K562 (cell line): Measurements from ENCODE around the gene GOLGA6L2. TPM values are rescaled to one million over a fixed set of nuclear protein-coding genes. Genes with fewer than 3 reads are reported as not detected.

Experiments used
- ATAC-seq: fragments of 200-7000 bp; cut with Tn5 transposase; 3 replicates; pipeline ENCODE4 v1.9.1; 2020; ENCODE audit warnings: moderate library complexity
- BruUV-seq: library from RNA; stranded (reverse); fragments of 400-500 nt; replicated peaks from 2 replicates; lab custom pipeline; 2021; lab: Mats Ljungman, UMichigan
- CTCF ChIA-PET: fragments of 300-600 bp; formaldehyde crosslinking; extraction: SDS; loops from one replicate; lab custom pipeline; 2021; ENCODE audit warnings: low intra/inter-chr PET ratio; lab: Yijun Ruan, JAX
- POLR2A ChIA-PET: fragments of 300-600, 350-650 bp; sonication (Branson Sonifier 250); formaldehyde crosslinking; extraction: SDS; loops from one replicate; lab custom pipeline; 2021; ENCODE audit warnings: antibody characterized with exemption, inconsistent platforms; lab: Yijun Ruan, JAX
- DNase-seq, 4 experiments: peaks; one replicate each; pipeline versions ENCODE4 v3.0.0 to v3.0.0-alpha.2; 2011 to 2018; ENCODE audit warnings: low spot score in 3 of 4, mixed read lengths in 3 of 4; ENCODE audit errors: extremely low read depth in 1 of 4
- FAIRE-seq: peaks from 2 replicates; lab custom pipeline; 2011; peaks lifted over from hg19 to GRCh38; lab: Jason Lieb, UNC
- H2AFZ ChIP-seq: 2 replicates; pipeline ENCODE4 v1.6.0; 2011; ENCODE audit warnings: low read depth, low read length, control low read depth, inconsistent platforms
- H3K27ac ChIP-seq: fragments of 200-600 bp; 3 replicates; pipeline ENCODE4 v1.8.0; 2011; ENCODE audit warnings: low read depth, mild to moderate bottlenecking, control low read depth, inconsistent platforms, low read length, moderate library complexity, mixed read lengths; ENCODE audit errors: extremely low read depth
- H3K27me3 ChIP-seq, 2 experiments: fragments of 300-600 bp in 1 of 2; 2 replicates in 1 of 2; 3 replicates in 1 of 2; pipeline versions ENCODE4 v1.6.0 to v1.8.0; 2011; ENCODE audit warnings: inconsistent platforms in 2 of 2, low read length in 2 of 2, mild to moderate bottlenecking in 1 of 2, mixed read lengths in 1 of 2, moderate library complexity in 1 of 2; ENCODE audit not compliant: control insufficient read depth in 2 of 2, insufficient read depth in 2 of 2
- H3K36me3 ChIP-seq: fragments of 300-600 bp; 3 replicates; pipeline ENCODE4 v1.8.0; 2011; ENCODE audit warnings: mild to moderate bottlenecking, low read length, inconsistent platforms; ENCODE audit not compliant: control insufficient read depth, insufficient read depth
- H3K4me1 ChIP-seq, 2 experiments: fragments of 200-600 bp in 1 of 2; replicated peaks in 1 of 2; 2 replicates in 1 of 2; 3 replicates in 1 of 2; pipeline versions ENCODE4 v1.5.1 to v1.8.0; 2011; ENCODE audit warnings: inconsistent platforms in 2 of 2, low read length in 2 of 2, mild to moderate bottlenecking in 1 of 2, mixed read lengths in 1 of 2, moderate library complexity in 1 of 2; ENCODE audit not compliant: control insufficient read depth in 2 of 2, insufficient read depth in 2 of 2
- H3K4me2 ChIP-seq: 2 replicates; pipeline ENCODE4 v1.6.1; 2011; ENCODE audit warnings: low read length, control low read depth, inconsistent platforms, mixed read lengths; ENCODE audit not compliant: insufficient read depth
- H3K4me3 ChIP-seq: fragments of 200-600 bp; sonication (generic), shearing (Covaris generic); 2 replicates; pipeline ENCODE4 v1.5.1; 2016; ENCODE audit warnings: control low read depth, inconsistent platforms
- H3K79me2 ChIP-seq: fragments of 200-600 bp; 3 replicates; pipeline ENCODE4 v1.8.0; 2011; ENCODE audit warnings: low read length, inconsistent platforms; ENCODE audit not compliant: control insufficient read depth, insufficient read depth
- H3K9ac ChIP-seq, 2 experiments: 2 replicates each; pipeline versions ENCODE4 v1.6.0 to v1.6.1; 2011; ENCODE audit warnings: low read depth in 2 of 2, low read length in 2 of 2, control low read depth in 1 of 2, inconsistent platforms in 1 of 2, mild to moderate bottlenecking in 1 of 2, mixed read lengths in 1 of 2; ENCODE audit not compliant: insufficient read depth in 1 of 2
- H3K9me1 ChIP-seq: one replicate; pipeline ENCODE4 v1.6.0; 2011; ENCODE audit warnings: inconsistent platforms, mild to moderate bottlenecking, low read length, moderate library complexity; ENCODE audit not compliant: control insufficient read depth, insufficient read depth
- H3K9me3 ChIP-seq: replicated peaks from 2 replicates; pipeline ENCODE4 v1.5.1; 2011; ENCODE audit warnings: low read depth, low read length, inconsistent platforms; ENCODE audit not compliant: control insufficient read depth, insufficient read depth
- H4K20me1 ChIP-seq: replicated peaks from 2 replicates; pipeline ENCODE4 v1.6.1; 2011; ENCODE audit warnings: low read length, inconsistent platforms, mixed read lengths; ENCODE audit not compliant: control insufficient read depth, insufficient read depth
- BCL6 ChIP-seq: fragments of 250-450 bp; sonication (Bioruptor Pico); IDR thresholded peaks from 2 replicates; pipeline ENCODE4 v1.4.0; 2020
- BDP1 ChIP-seq: IDR thresholded peaks from 3 replicates; pipeline ENCODE4 v1.6.1; 2011; ENCODE audit not compliant: insufficient read length, insufficient read depth
- DDX20 ChIP-seq: fragments of 450-650 bp; IDR thresholded peaks from 2 replicates; pipeline ENCODE4 v1.6.1; 2016; ENCODE audit warnings: missing genetic modification characterization, low read depth, mild to moderate bottlenecking, missing compliant biosample characterization, moderate library complexity
- HCFC1 ChIP-seq: IDR thresholded peaks from 2 replicates; pipeline ENCODE4 v1.6.1; 2012; ENCODE audit warnings: low read depth, low read length, improper control_type of control experiment
- HDAC6 ChIP-seq: IDR thresholded peaks from 2 replicates; pipeline ENCODE4 v1.6.1; 2012; ENCODE audit warnings: low read depth, mild to moderate bottlenecking, control low read depth, inconsistent platforms, low read length, moderate library complexity
- JUNB ChIP-seq: fragments of 450-650 bp; formaldehyde crosslinking; conservative IDR thresholded peaks from 2 replicates; pipeline ENCODE4 v1.4.0; 2020; ENCODE audit warnings: mild to moderate bottlenecking
- SMAD1 ChIP-seq: fragments of 150-350 bp; IDR thresholded peaks from 2 replicates; pipeline ENCODE4 v1.6.1; 2014; ENCODE audit warnings: low read length, low read depth; ENCODE audit not compliant: partially characterized antibody
- USF2 ChIP-seq: sonication (generic); formaldehyde crosslinking; IDR thresholded peaks from 2 replicates; pipeline ENCODE4 v1.5.0; 2020; ENCODE audit warnings: missing genetic modification reagents
- ZNF253 ChIP-seq: fragments of 250-450 bp; sonication (Bioruptor Pico); conservative IDR thresholded peaks from 2 replicates; pipeline ENCODE4 v1.6.1; 2021; ENCODE audit warnings: mild to moderate bottlenecking
- WGBS: fragments of 100-300 bp; shearing (Covaris generic); methylation state at CpG from one replicate; pipeline ENCODE4 v1.1.6; 2016; ENCODE audit warnings: low coverage, mixed read lengths; ENCODE audit not compliant: insufficient coverage; ENCODE audit errors: missing lambda C conversion rate; 5-methylcytosine and 5-hydroxymethylcytosine counted together
- in situ Hi-C: fragments of 300-500 bp; cut with MboI; formaldehyde crosslinking; loops from 4 replicates; pipeline ENCODE4 v1.15.0; 2018; ENCODE audit warnings: inconsistent platforms, mixed read lengths
- intact Hi-C: fragments of 100-400 bp; cut with micrococcal nuclease; formaldehyde crosslinking; loops from 2 replicates; pipeline ENCODE4 v1.14.2; 2022
- polyA plus RNA-seq, 8 experiments: library from polyadenylated mRNA; depleted of rRNA in 4 of 8; stranded (reverse) in 5 of 8; unstranded in 3 of 8; fragments of >200 nt; fragmentation: Nextera tagmentation in 2 of 8; fragmentation: Illumina TruSeq in 1 of 8; extraction: Ambion mirVana in 2 of 8; extraction: Trizol in 1 of 8; gene quantifications; 2 replicates each; pipeline versions ENCODE4 v1.2.1 to v1.2.3, GENCODE V29; 2011 to 2014; ENCODE audit warnings: inconsistent platforms in 1 of 8, missing spikeins in 1 of 8
- total RNA-seq, 7 experiments: library from RNA; depleted of rRNA in 6 of 7; stranded (reverse); fragments of >200 nt in 6 of 7; fragmentation: Illumina TruSeq in 2 of 7; extraction: Trizol in 2 of 7; gene quantifications; 2 replicates each; pipeline versions ENCODE4 v1.2.1 to v1.2.3, GENCODE V29; 2011 to 2021; ENCODE audit warnings: low replicate concordance in 1 of 7
- TF ChIP-seq, protein P1 (sequence below), 2 experiments: fragments of 450-650 bp in 1 of 2; sonication (generic) in 1 of 2; formaldehyde crosslinking in 1 of 2; IDR thresholded peaks in 1 of 2; conservative IDR thresholded peaks in 1 of 2; 2 replicates each; pipeline versions ENCODE4 v1.6.1 to v1.8.1; 2016 to 2023; ENCODE audit warnings: mild to moderate bottlenecking in 2 of 2, moderate library complexity in 2 of 2, inconsistent platforms in 1 of 2, missing genetic modification reagents in 1 of 2
- TF ChIP-seq, protein P2 (sequence below): sonication (generic); formaldehyde crosslinking; IDR thresholded peaks from 2 replicates; pipeline ENCODE4 v1.8.1; 2022; ENCODE audit warnings: missing genetic modification reagents

GOLGA6L2 gene
- total and polyA plus RNA-seq, 9 of the 15 experiments (the other 6 are each of a cell fraction or from before 2014, with no cell fraction given), result not detected

DNA sequence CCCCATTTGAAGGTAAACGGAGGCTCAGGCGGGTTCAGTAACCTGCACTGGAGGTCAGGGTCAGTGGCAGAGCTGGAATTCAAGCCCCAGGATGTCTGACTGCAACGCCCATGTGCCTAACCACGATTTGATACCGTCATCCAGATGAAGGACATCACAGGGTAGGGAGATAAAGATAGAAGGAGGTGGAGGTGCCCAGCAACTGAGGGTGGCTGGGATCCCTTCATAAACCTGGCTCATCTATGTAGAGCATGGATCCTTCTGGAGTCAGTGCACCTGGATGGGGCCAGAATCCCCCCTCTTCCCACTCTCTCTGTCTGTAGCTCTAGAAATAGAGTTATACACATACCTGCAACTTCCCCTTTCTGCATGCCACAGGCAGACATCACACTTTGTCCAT, 51.2 kb downstream of the GOLGA6L2 start:
- DNase-seq, result no peak
- no peaks in the 10 kb centered on the region for H3K79me2 ChIP-seq
- no peaks in the 10 kb centered on the region for H3K9me1 ChIP-seq
- peaks cover 7 to 30% of the 10 kb centered on the region in 2 experiments; a peak in 3 of 5 replicates for H3K27me3 ChIP-seq
- H3K4me1 ChIP-seq, result no peaks in the 10 kb centered on the region
- in situ Hi-C loops (no loop called here), intact Hi-C loops (no loop called here)
- WGBS, result 0% methylated on average over 5 of the region's 5 CpGs
- no peaks in the 10 kb centered on the region for H3K36me3 ChIP-seq
- FAIRE-seq, result no peak
- no peak overlapping the region for H3K4me3 ChIP-seq
- no peak overlapping the region for H2AFZ ChIP-seq
- H3K27ac ChIP-seq, result no peak overlapping the region
- H3K9ac ChIP-seq, result no peak overlapping the region
- TF ChIP-seq ZNF253 (CRISPR knock-in tag) (no peak), HCFC1 (no peak), BDP1 (no peak), JUNB (CRISPR knock-in tag) (no peak), HDAC6 (no peak), DDX20 (tag) (no peak), BCL6 (CRISPR knock-in tag) (no peak), SMAD1 (no peak), USF2 (CRISPR knock-in tag) (no peak)
- TF ChIP-seq, protein P1, sequence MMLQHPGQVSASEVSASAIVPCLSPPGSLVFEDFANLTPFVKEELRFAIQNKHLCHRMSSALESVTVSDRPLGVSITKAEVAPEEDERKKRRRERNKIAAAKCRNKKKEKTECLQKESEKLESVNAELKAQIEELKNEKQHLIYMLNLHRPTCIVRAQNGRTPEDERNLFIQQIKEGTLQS (IDR thresholded peaks at IDR 0.05), result no peak
- TF ChIP-seq, protein P1 (CRISPR knock-in tag; conservative IDR thresholded peaks at IDR 0.05), result no peak
- TF ChIP-seq, protein P2, sequence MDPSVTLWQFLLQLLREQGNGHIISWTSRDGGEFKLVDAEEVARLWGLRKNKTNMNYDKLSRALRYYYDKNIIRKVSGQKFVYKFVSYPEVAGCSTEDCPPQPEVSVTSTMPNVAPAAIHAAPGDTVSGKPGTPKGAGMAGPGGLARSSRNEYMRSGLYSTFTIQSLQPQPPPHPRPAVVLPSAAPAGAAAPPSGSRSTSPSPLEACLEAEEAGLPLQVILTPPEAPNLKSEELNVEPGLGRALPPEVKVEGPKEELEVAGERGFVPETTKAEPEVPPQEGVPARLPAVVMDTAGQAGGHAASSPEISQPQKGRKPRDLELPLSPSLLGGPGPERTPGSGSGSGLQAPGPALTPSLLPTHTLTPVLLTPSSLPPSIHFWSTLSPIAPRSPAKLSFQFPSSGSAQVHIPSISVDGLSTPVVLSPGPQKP (CRISPR knock-in tag), result no peak
- ChIA-PET CTCF (no interaction called here), POLR2A (no interaction called here)
- no TSS peak for BruUV-seq
- no peaks in the 10 kb centered on the region for H4K20me1 ChIP-seq
- no peak for ATAC-seq
- no peak overlapping the region for H3K4me2 ChIP-seq
- H3K9me3 ChIP-seq, result no peaks in the 10 kb centered on the region
